Measurements from ENCODE around the gene RALGPS1. TPM values are rescaled to one million over a fixed set of nuclear protein-coding genes. Genes with fewer than 3 reads are reported as not detected.

RALGPS1 gene
- total RNA-seq, 4 donors from 2014 or later: 27.3 to 42.1 (median 39.1) TPM

GRCh38 chr9:126965077-126965476 is 50.5 kb downstream of the RALGPS1 start:
- Histone ChIP-seq H3K27ac (peak overlapping the region in 2 of 3 donors; percentile 33 to 59), H3K4me3 (replicated peaks in 1 of 3) (no peak overlapping the region), H3K9me3 (no peaks in the 10 kb centered on the region), H3K4me1 (peaks cover 27 to 33% of the 10 kb centered on the region in 2 donors), H3K36me3 (no peaks in the 10 kb centered on the region), H3K27me3 (no peaks in the 10 kb centered on the region)
- no peak for DNase-seq
- WGBS, 2 donors: 85 to 91% methylated on average over 3 of the region's 3 CpGs
- intact Hi-C loops (cut with DNase I): no loop called here
- TF ChIP-seq CTCF (IDR thresholded peaks at IDR 0.05): no peak
- TF ChIP-seq POLR2A (IDR thresholded peaks at IDR 0.05): no peak

GRCh38 chr9:126965541-126966428 is 51.2 kb downstream of the RALGPS1 start:
- Histone ChIP-seq H3K4me3 (replicated peaks in 1 of 3) (no peak overlapping the region), H3K9me3 (no peaks in the 10 kb centered on the region), H3K36me3 (no peaks in the 10 kb centered on the region), H3K27ac (peak overlapping the region in 2 of 3 donors; percentile 33 to 59), H3K27me3 (no peaks in the 10 kb centered on the region), H3K4me1 (peaks cover 22 to 33% of the 10 kb centered on the region in 2 donors)
- DNase-seq: peak in 1 of 2 donors; percentile 24
- WGBS, 2 donors: 82 to 88% methylated on average over 12 of the region's 12 CpGs
- intact Hi-C loops (cut with DNase I): no loop called here
- peak in 5 of 6 experiments; percentile 33 to 52 (median 47) for TF ChIP-seq CTCF (IDR thresholded peaks at IDR 0.05)
- no peak for TF ChIP-seq POLR2A (IDR thresholded peaks at IDR 0.05)

- Histone ChIP-seq H3K9me3 (no peaks in the 10 kb centered on the region), H3K27ac (no peak overlapping the region), H3K4me3 (replicated peaks in 1 of 3) (no peak overlapping the region), H3K27me3 (no peaks in the 10 kb centered on the region), H3K36me3 (peaks cover 0 to 4% of the 10 kb centered on the region in 2 donors), H3K4me1 (no peaks in the 10 kb centered on the region)
- TF ChIP-seq CTCF (IDR thresholded peaks at IDR 0.05) (no peak), POLR2A (IDR thresholded peaks at IDR 0.05) (no peak)
- 86 to 96% methylated on average over 2 of the region's 2 CpGs for WGBS, 2 donors
- intact Hi-C loops (cut with DNase I): no loop called here
- DNase-seq: no peak
These were observed 56.7 kb downstream of the RALGPS1 start for GRCh38 chr9:126971261-126971660.

- TF ChIP-seq CTCF (IDR thresholded peaks at IDR 0.05): no peak
- no peak for TF ChIP-seq POLR2A (IDR thresholded peaks at IDR 0.05)
- peaks cover 0 to 4% of the 10 kb centered on the region in 2 donors for H3K36me3 ChIP-seq
- 97% methylated on average over 10 of the region's 10 CpGs for WGBS, 2 donors
- H3K9me3 ChIP-seq: no peaks in the 10 kb centered on the region
- DNase-seq: no peak
- H3K27ac ChIP-seq: no peak overlapping the region
- no peak overlapping the region for H3K4me3 ChIP-seq (replicated peaks in 1 of 3)
- no peaks in the 10 kb centered on the region for H3K27me3 ChIP-seq
- no peaks in the 10 kb centered on the region for H3K4me1 ChIP-seq
- intact Hi-C loops (cut with DNase I): no loop called here
These were observed 59.3 kb downstream of the RALGPS1 start for GRCh38 chr9:126973651-126974529.
